Natural killer cell (primary cell): ENCODE data around the gene ACY1. TPM values are rescaled to one million over a fixed set of nuclear protein-coding genes. Genes with fewer than 3 reads are reported as not detected.

Experiments used
- ATAC-seq, 3 donors: fragments of 150-1000 bp in 2 of 3; fragments of 200-7000 bp in 1 of 3; cut with Tn5 transposase; 1 replicate in 1 of 3; 2 replicates in 2 of 3; pipeline ENCODE4 v1.10.0; 2021; ENCODE audit warnings: mild to moderate bottlenecking in 2 of 3, moderate library complexity in 2 of 3
- DNase-seq, 2 donors: peaks; one replicate each; pipeline versions ENCODE4 v3.0.0 to v3.0.0-alpha.2; 2013 to 2021; ENCODE audit warnings: mixed read lengths in 1 of 2
- H3K27ac ChIP-seq: one replicate; pipeline ENCODE4 v1.5.1; 2013; ENCODE audit warnings: mild to moderate bottlenecking, low read length
- H3K27me3 ChIP-seq: one replicate; pipeline ENCODE4 v1.6.1; 2013; ENCODE audit warnings: low read length; ENCODE audit not compliant: control insufficient read depth, insufficient read depth
- H3K36me3 ChIP-seq: one replicate; pipeline ENCODE4 v1.6.1; 2013; ENCODE audit warnings: low read length; ENCODE audit not compliant: control insufficient read depth, insufficient read depth
- H3K4me1 ChIP-seq: one replicate; pipeline ENCODE4 v1.6.1; 2013; ENCODE audit warnings: low read length; ENCODE audit not compliant: control insufficient read depth, insufficient read depth
- H3K4me3 ChIP-seq: one replicate; pipeline ENCODE4 v1.5.1; 2013; ENCODE audit warnings: low read length
- H3K9me3 ChIP-seq: one replicate; pipeline ENCODE4 v1.6.1; 2013; ENCODE audit warnings: low read length; ENCODE audit not compliant: control insufficient read depth, insufficient read depth
- H3K27ac Mint-ChIP-seq, 2 donors: one replicate each; pipeline ENCODE4 v1.8.0; 2022; ENCODE audit warnings: mild to moderate bottlenecking in 2 of 2, mixed read lengths in 2 of 2, moderate library complexity in 1 of 2
- H3K27me3 Mint-ChIP-seq, 2 donors: one replicate each; pipeline ENCODE4 v1.8.0; 2022; ENCODE audit warnings: low read depth in 2 of 2, mixed read lengths in 2 of 2
- H3K36me3 Mint-ChIP-seq: one replicate; pipeline ENCODE4 v1.8.0; 2022; ENCODE audit warnings: mixed read lengths
- H3K4me1 Mint-ChIP-seq, 2 donors: one replicate each; pipeline ENCODE4 v1.8.0; 2022; ENCODE audit warnings: mixed read lengths in 2 of 2
- H3K4me3 Mint-ChIP-seq: one replicate; pipeline ENCODE4 v1.8.0; 2022; ENCODE audit warnings: mild to moderate bottlenecking, moderate library complexity, mixed read lengths
- H3K9me3 Mint-ChIP-seq, 2 donors: one replicate each; pipeline ENCODE4 v1.8.0; 2022; ENCODE audit warnings: mixed read lengths in 2 of 2
- WGBS: methylation state at CpG from one replicate; pipeline ENCODE4 v1.1.7; 2013; ENCODE audit warnings: missing lambda C conversion rate; ENCODE audit not compliant: insufficient coverage; 5-methylcytosine and 5-hydroxymethylcytosine counted together
- intact Hi-C: fragments of 100-400 bp; cut with micrococcal nuclease; formaldehyde crosslinking; loops from one replicate; pipeline ENCODE4 v1.14.2; 2022
- total RNA-seq, 4 donors: library from RNA; stranded (reverse); fragments of 120-200 nt in 1 of 4; gene quantifications; one replicate each; pipeline versions ENCODE4 v1.2.3 to v1.2.4, GENCODE V29; 2013 to 2022
- TF ChIP-seq, protein P1 (sequence below): fragments of 200-600 bp; IDR thresholded peaks from one replicate; pipeline ENCODE4 v1.8.0; 2022; ENCODE audit warnings: antibody characterized with exemption

The ACY1 gene
- total RNA-seq, 3 donors from 2014 or later (not counting 1 experiment from before 2014, with no cell fraction given): 8.4 to 19.5 (median 13.8) TPM

DNA sequence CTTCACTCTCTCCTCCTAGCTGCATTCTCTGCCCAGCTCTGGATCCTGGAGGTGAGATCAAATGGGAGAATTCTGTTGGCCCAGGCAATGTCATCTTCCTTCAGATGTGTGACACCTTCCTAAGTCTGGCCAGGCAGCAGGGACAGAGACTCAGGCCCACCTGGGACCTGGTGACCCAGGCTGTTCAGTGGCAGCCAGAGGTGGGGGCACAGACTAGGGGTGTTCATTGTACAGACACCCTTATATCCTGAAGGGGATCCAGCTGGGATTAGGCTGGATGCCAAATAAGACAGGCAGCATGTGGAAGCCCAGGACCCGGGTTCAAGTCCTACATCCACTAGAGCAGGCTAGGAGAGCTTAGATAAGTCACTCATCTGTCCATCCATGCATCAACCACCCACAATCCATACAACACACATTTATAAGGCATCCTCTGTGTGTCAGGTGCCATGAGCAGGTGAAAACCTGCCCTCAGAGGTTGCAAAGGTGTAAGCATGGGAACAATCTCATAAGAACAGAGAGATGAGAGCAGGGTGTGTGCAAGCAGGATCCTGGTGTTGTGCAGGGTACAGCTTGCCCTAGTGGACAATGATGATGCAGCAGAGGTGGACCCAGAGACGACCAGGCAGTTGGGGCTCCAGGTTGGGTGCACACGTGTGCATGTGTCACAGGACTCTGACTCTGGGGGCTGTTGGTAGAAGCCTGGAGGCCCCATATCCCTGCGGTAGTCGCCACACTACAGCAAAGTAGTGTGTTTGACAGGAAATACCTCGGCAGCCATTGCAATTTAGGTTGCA, 30.7 kb downstream of the ACY1 start:
- peaks cover 10% of the 10 kb centered on the region for H3K4me1 ChIP-seq
- TF ChIP-seq, protein P1, sequence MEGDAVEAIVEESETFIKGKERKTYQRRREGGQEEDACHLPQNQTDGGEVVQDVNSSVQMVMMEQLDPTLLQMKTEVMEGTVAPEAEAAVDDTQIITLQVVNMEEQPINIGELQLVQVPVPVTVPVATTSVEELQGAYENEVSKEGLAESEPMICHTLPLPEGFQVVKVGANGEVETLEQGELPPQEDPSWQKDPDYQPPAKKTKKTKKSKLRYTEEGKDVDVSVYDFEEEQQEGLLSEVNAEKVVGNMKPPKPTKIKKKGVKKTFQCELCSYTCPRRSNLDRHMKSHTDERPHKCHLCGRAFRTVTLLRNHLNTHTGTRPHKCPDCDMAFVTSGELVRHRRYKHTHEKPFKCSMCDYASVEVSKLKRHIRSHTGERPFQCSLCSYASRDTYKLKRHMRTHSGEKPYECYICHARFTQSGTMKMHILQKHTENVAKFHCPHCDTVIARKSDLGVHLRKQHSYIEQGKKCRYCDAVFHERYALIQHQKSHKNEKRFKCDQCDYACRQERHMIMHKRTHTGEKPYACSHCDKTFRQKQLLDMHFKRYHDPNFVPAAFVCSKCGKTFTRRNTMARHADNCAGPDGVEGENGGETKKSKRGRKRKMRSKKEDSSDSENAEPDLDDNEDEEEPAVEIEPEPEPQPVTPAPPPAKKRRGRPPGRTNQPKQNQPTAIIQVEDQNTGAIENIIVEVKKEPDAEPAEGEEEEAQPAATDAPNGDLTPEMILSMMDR: no peak
- H3K36me3 Mint-ChIP-seq: no peaks in the 10 kb centered on the region
- intact Hi-C loops: no loop called here
- no peak overlapping the region for H3K27ac ChIP-seq
- no peaks in the 10 kb centered on the region for H3K27me3 ChIP-seq
- no peak overlapping the region for H3K4me3 ChIP-seq
- DNase-seq (no peak), ATAC-seq (no peak)
- no peaks in the 10 kb centered on the region for H3K27me3 Mint-ChIP-seq
- no peaks in the 10 kb centered on the region for H3K36me3 ChIP-seq
- H3K9me3 ChIP-seq: no peaks in the 10 kb centered on the region
- 77% methylated on average over 6 of the region's 6 CpGs for WGBS
- H3K27ac Mint-ChIP-seq: no peak overlapping the region
- H3K4me3 Mint-ChIP-seq: no peak overlapping the region
- H3K9me3 Mint-ChIP-seq: no peaks in the 10 kb centered on the region
- peaks cover 0 to under 1% of the 10 kb centered on the region in 2 donors for H3K4me1 Mint-ChIP-seq

DNA sequence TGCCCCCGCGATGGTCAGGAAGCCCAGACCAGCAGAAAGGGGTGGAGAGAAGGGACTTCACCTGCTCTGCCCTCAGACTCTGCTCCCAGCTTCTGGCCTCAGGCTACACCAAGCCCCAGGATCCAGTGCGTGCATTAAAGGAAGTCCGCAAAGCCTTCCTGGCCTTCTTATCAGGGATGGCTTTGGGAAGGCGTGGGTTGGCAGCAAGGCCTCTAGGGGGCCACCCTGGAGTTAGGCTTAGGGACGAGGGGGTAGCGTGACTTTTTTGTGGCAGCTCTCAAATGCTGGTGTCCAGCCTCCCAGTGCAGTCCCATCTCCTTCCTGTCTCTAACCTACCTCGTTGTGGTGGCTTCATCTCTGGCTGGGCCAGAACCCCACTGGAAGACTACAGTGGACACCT, 31.3 kb downstream of the ACY1 start:
- Histone ChIP-seq H3K27ac (no peak overlapping the region), H3K36me3 (no peaks in the 10 kb centered on the region), H3K9me3 (no peaks in the 10 kb centered on the region), H3K4me3 (no peak overlapping the region), H3K4me1 (peaks cover 17% of the 10 kb centered on the region), H3K27me3 (no peaks in the 10 kb centered on the region)
- Mint-ChIP-seq H3K4me3 (no peak overlapping the region), H3K27ac (no peak overlapping the region), H3K36me3 (no peaks in the 10 kb centered on the region), H3K4me1 (peaks cover 0 to 5% of the 10 kb centered on the region in 2 donors), H3K27me3 (no peaks in the 10 kb centered on the region), H3K9me3 (no peaks in the 10 kb centered on the region)
- DNase-seq (no peak), ATAC-seq (no peak)
- 82% methylated on average over 8 of the region's 8 CpGs for WGBS
- intact Hi-C loops: no loop called here
- TF ChIP-seq, protein P1: no peak

DNA sequence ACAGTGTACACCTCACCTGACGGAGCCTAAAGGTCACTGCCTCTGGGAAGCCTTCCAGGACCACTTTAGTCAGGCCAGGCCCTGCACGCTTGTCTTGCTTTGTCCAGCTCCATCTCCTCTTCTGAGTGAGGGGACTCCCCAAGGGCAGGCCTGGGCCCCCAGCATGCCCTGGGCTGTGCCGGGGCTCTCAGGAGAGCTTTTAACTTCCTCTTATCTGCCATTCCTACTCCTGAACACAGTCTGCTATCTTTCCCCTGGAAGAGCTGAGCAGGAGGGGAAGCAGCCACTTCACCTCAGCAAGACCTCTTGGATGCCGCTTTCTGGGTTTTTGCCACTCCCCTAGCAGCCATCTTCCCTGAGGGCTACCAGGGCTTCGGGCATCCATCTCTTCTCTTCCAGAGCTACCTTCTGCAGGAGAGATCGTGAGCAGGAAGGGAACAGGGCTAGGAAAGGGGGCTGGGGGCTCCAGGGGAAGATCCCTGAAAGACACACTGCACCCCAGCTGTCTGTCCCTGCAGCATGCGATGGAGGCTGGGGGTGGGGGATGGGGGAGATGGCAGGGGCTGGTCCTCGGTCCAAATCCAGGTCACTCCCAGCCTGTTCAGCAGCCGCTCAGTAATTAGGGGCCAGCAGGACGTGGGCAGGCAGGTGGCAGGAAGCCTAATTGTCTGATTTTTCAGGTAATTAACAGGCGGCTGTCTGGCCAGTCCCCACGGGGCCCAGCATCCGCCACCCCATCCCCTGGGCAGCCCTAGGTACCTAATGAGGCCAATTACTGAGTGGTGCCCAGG, 32.3 kb downstream of the ACY1 start:
- Histone ChIP-seq H3K9me3 (no peaks in the 10 kb centered on the region), H3K4me1 (peaks cover 21% of the 10 kb centered on the region), H3K4me3 (no peak overlapping the region), H3K27ac (no peak overlapping the region), H3K36me3 (no peaks in the 10 kb centered on the region), H3K27me3 (no peaks in the 10 kb centered on the region)
- DNase-seq (no peak), ATAC-seq (no peak)
- TF ChIP-seq, protein P1: no peak
- H3K27ac Mint-ChIP-seq: no peak overlapping the region
- no peak overlapping the region for H3K4me3 Mint-ChIP-seq
- peaks cover 0 to 5% of the 10 kb centered on the region in 2 donors for H3K4me1 Mint-ChIP-seq
- no peaks in the 10 kb centered on the region for H3K36me3 Mint-ChIP-seq
- WGBS: 83% methylated on average over 13 of the region's 13 CpGs
- intact Hi-C loops: no loop called here
- H3K27me3 Mint-ChIP-seq: no peaks in the 10 kb centered on the region
- no peaks in the 10 kb centered on the region for H3K9me3 Mint-ChIP-seq
